GM19438 (cell line): ENCODE measurements around the gene PABPC1L.
"Not testable (repeated sequence)": the region's sequence is repeated elsewhere in the genome, so short reads cannot be mapped to it uniquely, and the experiment has no call there.

Experiments
- ATAC-seq: cut with Tn5 transposase; IDR thresholded peaks from one replicate; pipeline ENCODE4 v1.9.1; 2021; ENCODE audit warnings: low read depth; ENCODE audit not compliant: unreplicated experiment

The PABPC1L gene

DNA sequence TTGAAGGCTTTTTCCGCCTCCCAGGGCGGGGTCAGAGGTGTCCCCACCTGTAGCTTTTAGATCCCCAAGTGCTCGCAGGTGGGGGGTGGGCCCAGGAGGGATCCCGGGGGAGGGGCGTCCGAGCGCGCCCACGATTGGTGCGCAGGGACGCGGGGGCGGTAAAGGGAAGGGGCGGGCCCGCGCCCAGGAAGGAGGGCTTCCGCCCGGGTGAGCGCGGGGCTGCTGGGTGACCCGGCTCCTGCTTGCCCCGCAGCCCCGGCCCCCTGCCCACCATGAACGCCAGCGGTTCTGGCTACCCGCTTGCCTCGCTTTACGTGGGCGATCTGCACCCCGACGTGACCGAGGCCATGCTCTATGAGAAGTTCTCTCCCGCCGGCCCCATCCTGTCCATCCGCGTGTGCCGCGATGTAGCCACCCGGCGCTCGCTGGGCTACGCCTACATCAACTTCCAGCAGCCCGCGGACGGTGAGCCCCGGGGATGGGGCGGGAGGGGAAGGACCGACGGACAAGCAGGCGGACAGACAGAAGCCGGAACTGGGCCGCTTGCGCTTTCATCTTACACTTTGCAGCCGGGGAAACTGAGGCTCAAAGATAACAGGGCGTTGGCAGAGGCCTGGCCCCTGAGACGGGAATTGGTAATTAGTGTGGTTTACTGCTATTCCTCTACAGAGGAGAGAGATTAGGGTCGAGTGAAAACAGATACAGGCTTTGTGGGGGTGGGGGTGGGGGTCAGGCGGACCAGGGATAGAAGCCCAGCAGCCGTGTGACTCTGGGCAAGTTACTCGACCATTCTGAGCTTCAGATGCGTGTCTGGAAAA lies at the start of gene PABPC1L:
PABPC1L (plus strand) TSS at position 189 of the 818 bp plus-strand sequence; CDS start at position 273, 84 bp downstream.
- ATAC-seq = peak; percentile 85

- ATAC-seq = no peak
These were observed 48.3 kb upstream of the PABPC1L start for GRCh38 chr20:44861531-44862006.

GRCh38 chr20:44862286-44862685 lies 47.6 kb upstream of the PABPC1L start:
- no peak for ATAC-seq

GRCh38 chr20:44863365-44864084 lies 46.3 kb upstream of the PABPC1L start:
- ATAC-seq = not testable (repeated sequence)

DNA sequence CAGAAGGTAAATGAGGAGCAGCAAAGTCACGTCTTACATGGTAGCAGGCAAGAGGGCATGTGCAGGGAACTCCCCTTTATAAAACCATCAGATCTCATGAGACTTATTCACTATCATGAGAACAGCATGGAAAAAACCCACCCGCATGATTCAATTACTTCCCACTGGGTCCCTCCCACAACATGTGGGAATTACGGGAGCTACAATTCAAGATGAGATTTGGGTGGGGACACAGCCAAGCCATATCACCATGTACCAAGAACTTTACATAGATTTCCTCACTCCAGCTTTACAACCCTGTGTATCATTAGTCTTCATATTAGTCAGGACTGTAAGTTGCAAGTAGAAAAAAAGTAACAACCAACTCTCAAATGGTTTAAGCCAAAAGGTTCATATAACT lies 45.4 kb upstream of the PABPC1L start:
- ATAC-seq = not testable (repeated sequence)

- no peak for ATAC-seq
These were observed 43.0 kb upstream of the PABPC1L start for GRCh38 chr20:44866703-44867335.

DNA sequence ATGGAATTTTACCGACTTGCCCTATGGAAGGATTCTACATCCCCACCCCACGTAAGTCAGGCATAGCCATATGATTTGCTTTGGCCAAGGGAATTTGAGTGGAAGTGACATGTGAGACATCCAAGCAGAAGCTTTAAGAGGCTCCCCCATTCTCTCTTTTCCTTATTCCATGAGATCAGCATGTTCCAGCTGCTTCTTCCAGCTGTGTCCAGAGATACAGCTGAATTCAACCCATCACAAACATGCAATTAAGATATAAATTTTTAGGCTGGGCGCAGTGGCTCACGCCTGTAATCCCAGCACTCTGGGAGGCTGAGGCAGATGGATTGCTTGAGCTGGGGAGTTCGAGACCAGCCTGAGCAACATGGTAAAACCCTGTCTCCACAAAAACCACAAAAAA lies 40.4 kb upstream of the PABPC1L start:
- no peak for ATAC-seq

DNA sequence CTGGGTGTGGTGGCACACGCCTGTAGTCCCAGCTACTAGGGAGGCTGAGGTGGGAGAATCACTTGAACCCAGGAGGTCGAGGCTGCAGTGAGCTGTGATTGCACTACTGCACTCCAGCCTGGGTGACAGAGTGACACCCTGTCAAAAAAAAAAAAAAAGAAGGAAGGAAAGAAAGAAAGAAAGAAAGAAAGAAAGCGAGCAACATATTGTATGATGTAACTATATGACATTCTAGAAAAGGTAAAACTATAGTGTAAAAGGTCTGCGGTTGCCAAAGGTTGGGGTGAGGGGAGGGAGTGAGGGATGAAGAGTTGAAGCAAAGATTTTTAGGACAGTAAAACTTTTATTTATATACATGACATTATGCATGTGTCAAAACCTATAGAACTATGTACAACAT lies 27.5 kb upstream of the PABPC1L start:
- ATAC-seq = not testable (repeated sequence)

GRCh38 chr20:44883214-44883902 lies 26.5 kb upstream of the PABPC1L start:
- no peak for ATAC-seq

DNA sequence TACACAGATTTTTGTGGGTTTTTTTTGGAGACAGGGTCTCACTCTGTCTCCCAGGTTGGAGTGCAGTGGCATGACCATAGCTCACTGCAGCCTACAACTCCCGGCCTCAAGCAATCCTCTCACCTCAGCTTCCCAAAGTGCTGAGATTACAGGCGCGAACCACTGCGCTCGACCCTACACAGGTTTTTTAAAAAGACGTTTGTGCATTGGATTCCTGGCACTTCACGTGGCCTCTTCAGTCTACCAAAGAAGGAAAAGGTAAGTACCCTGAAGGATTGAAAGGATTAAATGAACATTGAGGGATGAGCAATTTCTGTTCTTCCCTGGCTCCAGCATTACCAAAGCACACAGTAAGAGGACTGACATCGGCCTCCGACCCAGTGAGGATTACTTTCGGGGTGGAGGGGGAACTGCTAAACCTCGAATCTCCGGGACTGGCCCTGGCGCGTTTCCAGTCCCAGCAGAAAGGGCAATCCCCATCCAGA lies 24.9 kb upstream of the PABPC1L start:
- no peak for ATAC-seq

DNA sequence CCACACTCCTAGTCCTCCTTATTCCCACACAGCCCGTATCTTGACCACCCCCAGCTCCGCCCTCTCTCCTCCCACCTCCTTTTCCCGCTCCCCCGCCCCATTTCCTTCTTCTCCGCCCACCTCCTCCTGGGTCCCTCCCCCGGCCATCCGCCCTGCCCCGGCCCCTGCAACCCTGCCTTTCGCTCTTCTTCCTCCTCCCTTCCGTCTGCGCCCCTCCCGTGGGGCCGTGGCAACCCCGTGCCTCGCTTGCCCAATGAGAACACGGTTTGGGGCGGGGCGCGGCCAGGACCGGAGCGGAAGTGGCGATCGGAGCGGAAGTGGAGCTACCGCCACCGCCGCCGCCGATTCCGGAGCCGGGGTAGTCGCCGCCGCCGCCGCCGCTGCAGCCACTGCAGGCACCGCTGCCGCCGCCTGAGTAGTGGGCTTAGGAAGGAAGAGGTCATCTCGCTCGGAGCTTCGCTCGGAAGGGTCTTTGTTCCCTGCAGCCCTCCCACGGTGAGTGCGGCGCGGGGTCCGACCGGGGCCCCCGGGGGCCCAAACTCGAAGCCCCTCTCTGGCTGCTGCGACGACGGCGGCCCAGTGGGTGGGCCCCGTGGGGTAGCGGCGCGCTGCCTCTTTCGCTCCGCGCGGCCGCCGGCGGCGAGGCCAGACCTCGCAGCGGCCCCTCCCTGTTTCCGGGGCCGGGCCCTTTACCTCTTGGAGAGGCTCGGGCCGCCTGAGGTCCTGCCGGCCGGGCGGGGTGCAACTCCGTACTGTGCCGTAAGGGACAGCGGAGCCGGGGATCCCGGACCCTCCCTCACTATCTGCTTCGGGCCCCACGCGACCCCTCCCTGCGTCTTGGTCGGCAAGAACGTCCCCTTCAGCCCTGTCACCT lies 24.2 kb upstream of the PABPC1L start, which contains the start of gene YWHAB:
YWHAB (plus strand) TSS at position 314 of the 874 bp plus-strand sequence. CDS start 15,829 bp downstream, outside the sequence.
- ATAC-seq = peak; percentile 87

DNA sequence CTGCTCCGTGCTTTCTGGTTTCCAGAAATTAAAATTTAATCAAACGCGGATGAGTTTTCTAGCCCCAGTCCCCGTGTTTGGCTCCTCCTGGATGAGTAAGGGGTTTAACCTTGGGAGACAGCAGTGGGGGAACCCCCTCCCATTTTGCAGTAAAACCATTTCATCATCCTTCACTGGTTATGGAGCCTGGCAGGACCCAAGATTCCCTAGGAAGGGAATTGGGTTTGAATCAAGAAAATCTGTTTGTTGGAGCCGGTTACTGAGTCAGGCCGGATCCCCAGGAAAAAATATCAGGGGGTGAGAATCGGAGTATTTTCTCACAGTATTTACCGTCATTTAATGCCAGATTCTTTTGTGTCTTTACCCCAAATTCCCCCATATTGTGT lies 23.6 kb upstream of the PABPC1L start:
- ATAC-seq = no peak

DNA sequence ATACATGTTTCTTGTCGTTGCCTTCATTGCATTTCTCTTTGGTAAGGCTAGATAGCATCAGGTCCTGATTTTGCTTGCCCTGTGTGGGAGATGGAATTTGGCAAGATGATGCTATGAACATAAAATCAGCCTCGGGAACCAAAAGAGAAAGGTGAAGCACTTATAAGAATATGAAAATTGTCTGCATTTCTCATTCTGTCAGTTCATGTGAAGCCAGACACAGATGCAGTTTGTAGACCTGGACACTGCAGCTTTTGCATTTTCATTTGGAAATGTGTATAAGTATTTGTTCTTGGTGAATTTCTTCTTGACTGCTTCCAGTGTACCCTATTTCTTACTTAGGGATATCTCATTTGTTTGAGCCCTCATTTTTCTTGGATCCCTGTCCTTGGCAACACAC lies 23.0 kb upstream of the PABPC1L start:
- ATAC-seq = no peak

DNA sequence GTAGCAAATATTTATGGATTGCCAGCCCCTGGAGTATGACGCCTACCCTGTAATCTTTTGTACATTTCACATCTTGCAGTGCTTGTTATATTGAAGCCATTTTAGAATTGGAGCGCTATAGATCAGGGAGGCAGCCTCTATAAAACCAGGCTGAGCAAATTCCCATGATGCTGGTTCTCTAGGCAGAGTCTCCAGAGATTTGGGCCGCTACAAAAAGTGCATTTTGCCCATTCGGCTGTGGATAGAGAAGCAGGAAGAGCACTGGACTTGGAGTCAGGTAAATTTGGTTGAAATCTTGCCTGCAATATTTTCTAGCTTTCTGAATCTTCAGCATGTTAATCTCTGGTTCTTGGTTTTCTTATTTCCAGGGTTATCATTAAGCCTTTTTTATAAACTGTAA lies 22.4 kb upstream of the PABPC1L start:
- ATAC-seq = no peak

DNA sequence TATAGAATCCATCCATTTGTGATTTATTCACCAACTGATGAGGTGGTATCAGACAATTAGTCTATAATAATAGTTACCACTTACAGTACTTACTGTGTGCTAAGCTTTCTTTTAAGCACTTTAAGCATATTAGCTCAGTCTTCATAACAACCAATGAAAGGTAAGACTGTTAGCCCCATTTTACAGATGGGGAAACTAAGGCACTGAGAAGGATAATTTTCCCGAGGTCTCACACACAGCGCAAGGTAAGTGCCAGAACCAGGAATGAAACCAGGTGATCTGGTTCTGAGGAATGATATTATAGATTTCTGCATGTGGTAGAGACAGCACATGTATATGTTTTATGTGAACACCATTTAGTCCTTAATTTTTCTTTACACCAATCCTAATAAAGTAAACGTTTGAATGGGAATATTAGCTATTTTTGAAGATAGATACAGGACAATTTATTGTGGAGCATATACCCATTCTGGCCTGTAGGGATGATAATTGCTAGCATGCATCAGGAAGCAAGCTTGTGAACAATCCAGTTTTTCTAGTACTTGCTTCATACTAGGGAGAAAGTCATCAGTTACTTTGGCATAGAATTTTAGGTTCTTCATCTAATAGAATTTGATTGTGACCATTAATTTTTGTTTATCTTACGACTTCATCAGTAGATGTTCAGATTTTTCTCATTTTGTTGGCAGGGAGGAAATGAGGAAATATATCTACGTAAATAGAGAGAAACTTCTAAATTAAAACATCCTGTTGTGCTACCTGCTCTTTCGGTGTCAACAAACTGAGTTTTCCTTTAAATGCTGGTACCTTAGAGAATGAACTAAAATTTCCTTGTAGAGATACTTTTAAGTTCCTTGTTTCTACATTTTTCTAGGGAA lies 21.4 kb upstream of the PABPC1L start:
- ATAC-seq = no peak

DNA sequence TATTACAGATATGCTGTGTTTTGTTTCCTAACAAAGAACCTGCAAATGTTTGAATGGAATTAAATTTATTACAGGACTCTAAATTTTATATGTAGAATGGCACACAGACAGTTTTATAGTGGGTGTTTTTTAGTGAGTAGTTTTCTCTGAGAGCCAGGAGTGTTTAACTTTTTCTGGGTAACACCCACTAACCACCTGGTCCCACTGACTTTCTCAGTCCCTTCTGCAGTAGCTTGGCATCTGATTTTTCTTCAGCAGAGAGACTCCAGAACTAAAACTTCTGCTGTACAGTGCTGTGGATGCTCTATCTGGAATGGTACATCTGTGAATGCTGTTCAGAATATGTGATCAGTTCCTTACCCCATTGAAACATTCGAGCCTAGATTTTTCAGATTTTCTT lies 18.0 kb upstream of the PABPC1L start:
- ATAC-seq = no peak

DNA sequence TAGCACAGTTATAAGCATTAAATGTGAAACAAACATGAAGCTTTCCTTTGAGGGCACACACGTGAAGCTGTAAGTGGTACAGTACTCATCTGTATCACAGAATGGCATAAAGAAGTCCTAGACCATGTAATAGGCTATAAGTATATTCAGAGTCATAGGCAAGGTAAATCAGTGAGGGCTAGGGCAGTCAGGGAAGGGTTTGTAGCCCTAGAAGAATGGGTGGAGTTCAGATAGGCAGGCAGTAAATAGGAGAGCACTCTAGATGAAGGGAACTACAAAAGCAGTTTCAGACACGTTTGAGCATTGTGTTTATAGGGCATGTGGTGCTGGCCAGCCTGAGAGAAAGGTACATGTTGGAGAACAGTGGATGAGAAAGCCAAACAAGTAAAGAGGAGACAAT lies 14.9 kb upstream of the PABPC1L start:
- no peak for ATAC-seq

DNA sequence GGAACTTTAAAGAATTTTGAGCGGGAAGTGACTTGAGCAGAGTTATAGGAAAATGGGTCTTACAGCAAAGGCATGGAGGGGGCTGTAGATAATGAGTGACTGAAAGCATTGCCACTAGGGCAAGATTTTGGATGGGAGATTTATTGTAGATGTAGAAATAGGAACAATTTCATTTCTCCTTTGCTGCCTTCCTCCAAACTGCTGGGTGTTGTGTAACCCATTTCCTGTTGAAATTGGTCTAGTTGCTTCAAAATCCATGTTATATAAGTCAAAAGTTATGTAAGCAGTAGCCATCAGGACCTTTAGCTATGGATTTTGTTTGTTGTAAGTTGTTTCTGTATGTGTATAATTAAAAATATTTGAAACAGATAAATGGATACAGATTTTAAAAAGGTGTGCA lies 13.3 kb upstream of the PABPC1L start:
- ATAC-seq = no peak

GRCh38 chr20:44897133-44897532 lies 12.7 kb upstream of the PABPC1L start:
- no peak for ATAC-seq
